B cell (primary cell): ENCODE measurements around the gene KIF26B.

Experiments used
- CTCF ChIP-seq: fragments of 200-600 bp; IDR thresholded peaks from one replicate; pipeline ENCODE4 v1.8.0; 2022; ENCODE audit warnings: antibody characterized with exemption, mild to moderate bottlenecking
- EZH2 ChIP-seq: IDR thresholded peaks from 2 replicates; pipeline ENCODE4 v1.6.1; 2012; ENCODE audit warnings: borderline replicate concordance, low read depth, mild to moderate bottlenecking, moderate library complexity, low read length; ENCODE audit not compliant: insufficient read depth, poor library complexity, severe bottlenecking

GRCh38 chr1:245671349-245671748 lies 516.6 kb downstream of the KIF26B start:
- TF ChIP-seq CTCF (no peak), EZH2 (no peak)
